Measurements from ENCODE around the gene FBXO44. TPM values are rescaled to one million over a fixed set of nuclear protein-coding genes. Genes with fewer than 3 reads are reported as not detected.

FBXO44 gene
- polyA plus RNA-seq, 1 donor from 2014 or later: 119 TPM

- no peaks in the 10 kb centered on the region for H3K79me2 ChIP-seq (replicated peaks; ENCODE audit: insufficient read depth, low read length)
- no peak overlapping the region for H2AFZ ChIP-seq (ENCODE audit: low read depth, low read length)
- H3K27me3 ChIP-seq (ENCODE audit: insufficient read depth, low read depth, low read length): no peaks in the 10 kb centered on the region
- H3K9ac ChIP-seq (ENCODE audit: low read length): no peak overlapping the region
- H3K4me2 ChIP-seq (ENCODE audit: low read length): no peak overlapping the region
- H4K20me1 ChIP-seq (ENCODE audit: insufficient read depth): no peaks in the 10 kb centered on the region
- H3K36me3 ChIP-seq (ENCODE audit: insufficient read depth, low read length): no peaks in the 10 kb centered on the region
- no peaks in the 10 kb centered on the region for H3K9me2 ChIP-seq (ENCODE audit: insufficient read depth, low read length)
- H3F3A ChIP-seq (ENCODE audit: insufficient read depth, low read length, poor library complexity, severe bottlenecking): no peaks in the 10 kb centered on the region
- no peaks in the 10 kb centered on the region for H3K9me3 ChIP-seq (ENCODE audit: low read length)
- no peak overlapping the region for H3K4me3 ChIP-seq (ENCODE audit: low read length)
- no peak overlapping the region for H3K27ac ChIP-seq (ENCODE audit: low read length)
- no peak for TF ChIP-seq EP300 (conservative IDR thresholded peaks at IDR 0.05; ENCODE audit: poor library complexity, severe bottlenecking)
- TF ChIP-seq MXI1 (conservative IDR thresholded peaks at IDR 0.05; ENCODE audit: poor library complexity, severe bottlenecking): no peak
- TF ChIP-seq SMC3 (conservative IDR thresholded peaks at IDR 0.05; ENCODE audit: poor library complexity): no peak
- TF ChIP-seq TAF1 (IDR thresholded peaks at IDR 0.05; ENCODE audit: low read depth): no peak
- no peak for TF ChIP-seq POLR2AphosphoS5 (IDR thresholded peaks at IDR 0.05)
- no peak for TF ChIP-seq CTCF (IDR thresholded peaks at IDR 0.05; ENCODE audit: poor library complexity, severe bottlenecking)
- no peak for TF ChIP-seq RAD21 (conservative IDR thresholded peaks at IDR 0.05)
- TF ChIP-seq REST (IDR thresholded peaks at IDR 0.05; ENCODE audit: borderline replicate concordance): no peak
- no peak for TF ChIP-seq EZH2 (IDR thresholded peaks at IDR 0.05; ENCODE audit: borderline replicate concordance, insufficient read depth, low read length, poor library complexity, severe bottlenecking)
Measured at GRCh38 chr1:11646317-11646716, 8.4 kb upstream of the FBXO44 start.

GRCh38 chr1:11647333-11647732 lies 7.3 kb upstream of the FBXO44 start:
- Histone ChIP-seq H3K27me3 (ENCODE audit: insufficient read depth, low read depth, low read length) (no peaks in the 10 kb centered on the region), H3K4me2 (ENCODE audit: low read length) (no peak overlapping the region), H3K4me3 (ENCODE audit: low read length) (no peak overlapping the region), H4K20me1 (ENCODE audit: insufficient read depth) (no peaks in the 10 kb centered on the region), H3K36me3 (ENCODE audit: insufficient read depth, low read length) (no peaks in the 10 kb centered on the region), H3K9ac (ENCODE audit: low read length) (no peak overlapping the region), H3F3A (ENCODE audit: insufficient read depth, low read length, poor library complexity, severe bottlenecking) (no peaks in the 10 kb centered on the region), H3K9me3 (ENCODE audit: low read length) (no peaks in the 10 kb centered on the region), H2AFZ (ENCODE audit: low read depth, low read length) (no peak overlapping the region), H3K79me2 (replicated peaks; ENCODE audit: insufficient read depth, low read length) (no peaks in the 10 kb centered on the region), H3K27ac (ENCODE audit: low read length) (no peak overlapping the region), H3K9me2 (ENCODE audit: insufficient read depth, low read length) (no peaks in the 10 kb centered on the region)
- TF ChIP-seq EP300 (conservative IDR thresholded peaks at IDR 0.05; ENCODE audit: poor library complexity, severe bottlenecking) (no peak), EZH2 (IDR thresholded peaks at IDR 0.05; ENCODE audit: borderline replicate concordance, insufficient read depth, low read length, poor library complexity, severe bottlenecking) (no peak), MXI1 (conservative IDR thresholded peaks at IDR 0.05; ENCODE audit: poor library complexity, severe bottlenecking) (no peak), RAD21 (conservative IDR thresholded peaks at IDR 0.05) (no peak), REST (IDR thresholded peaks at IDR 0.05; ENCODE audit: borderline replicate concordance) (no peak), POLR2AphosphoS5 (IDR thresholded peaks at IDR 0.05) (no peak), CTCF (IDR thresholded peaks at IDR 0.05; ENCODE audit: poor library complexity, severe bottlenecking) (no peak), TAF1 (IDR thresholded peaks at IDR 0.05; ENCODE audit: low read depth) (no peak), SMC3 (conservative IDR thresholded peaks at IDR 0.05; ENCODE audit: poor library complexity) (no peak)
